ENCODE data around the gene FNDC1.

- TF ChIP-seq ZNF724P (CRISPR knock-in tag; IDR thresholded peaks at IDR 0.05; ENCODE audit: borderline replicate concordance) (no peak), ZNF3 (CRISPR knock-in tag; IDR thresholded peaks at IDR 0.05) (no peak), ZNF282 (IDR thresholded peaks at IDR 0.05; ENCODE audit: partially characterized antibody) (no peak), CTCF (CRISPR knock-in tag; IDR thresholded peaks at IDR 0.05) (no peak), ZNF841 (CRISPR knock-in tag; IDR thresholded peaks at IDR 0.05; ENCODE audit: borderline replicate concordance) (no peak)
These were observed 25.2 kb downstream of the FNDC1 start for GRCh38 chr6:159194421-159194820.
